ENCODE measurements around the gene ANO2.

The ANO2 gene

GRCh38 chr12:5525783-5526367 lies 419.2 kb downstream of the ANO2 start:
- no peak for DNase-seq

GRCh38 chr12:5524769-5525436 lies 420.2 kb downstream of the ANO2 start:
- no peak for DNase-seq

- no peak for DNase-seq
Measured at GRCh38 chr12:5524116-5524768, 420.8 kb downstream of the ANO2 start.

- DNase-seq, result no peak
Measured at GRCh38 chr12:5523396-5524115, 421.5 kb downstream of the ANO2 start.

- no peak for DNase-seq
Measured at GRCh38 chr12:5522432-5523335, 422.4 kb downstream of the ANO2 start.

GRCh38 chr12:5521456-5522325 lies 423.4 kb downstream of the ANO2 start:
- no peak for DNase-seq

GRCh38 chr12:5520831-5521230 lies 424.2 kb downstream of the ANO2 start:
- DNase-seq, result no peak

GRCh38 chr12:5520037-5520436 lies 425.0 kb downstream of the ANO2 start:
- DNase-seq, result no peak

GRCh38 chr12:5518584-5519365 lies 426.3 kb downstream of the ANO2 start:
- no peak for DNase-seq

- no peak for DNase-seq
Measured at GRCh38 chr12:5516371-5517241, 428.5 kb downstream of the ANO2 start.

GRCh38 chr12:5515458-5515857 lies 429.6 kb downstream of the ANO2 start:
- DNase-seq, result no peak

- DNase-seq, result no peak
Measured at GRCh38 chr12:5514545-5514944, 430.5 kb downstream of the ANO2 start.

- no peak for DNase-seq
Measured at GRCh38 chr12:5514016-5514415, 431.0 kb downstream of the ANO2 start.

- no peak for DNase-seq
Measured at GRCh38 chr12:5513406-5513805, 431.7 kb downstream of the ANO2 start.
